HG02623 (cell line): Measurements from ENCODE around the gene PROSER3.

ENCODE experiments used
- ATAC-seq: cut with Tn5 transposase; IDR thresholded peaks from one replicate; pipeline ENCODE4 v1.9.1; 2021; ENCODE audit warnings: moderate library complexity; ENCODE audit not compliant: unreplicated experiment

The PROSER3 gene

DNA sequence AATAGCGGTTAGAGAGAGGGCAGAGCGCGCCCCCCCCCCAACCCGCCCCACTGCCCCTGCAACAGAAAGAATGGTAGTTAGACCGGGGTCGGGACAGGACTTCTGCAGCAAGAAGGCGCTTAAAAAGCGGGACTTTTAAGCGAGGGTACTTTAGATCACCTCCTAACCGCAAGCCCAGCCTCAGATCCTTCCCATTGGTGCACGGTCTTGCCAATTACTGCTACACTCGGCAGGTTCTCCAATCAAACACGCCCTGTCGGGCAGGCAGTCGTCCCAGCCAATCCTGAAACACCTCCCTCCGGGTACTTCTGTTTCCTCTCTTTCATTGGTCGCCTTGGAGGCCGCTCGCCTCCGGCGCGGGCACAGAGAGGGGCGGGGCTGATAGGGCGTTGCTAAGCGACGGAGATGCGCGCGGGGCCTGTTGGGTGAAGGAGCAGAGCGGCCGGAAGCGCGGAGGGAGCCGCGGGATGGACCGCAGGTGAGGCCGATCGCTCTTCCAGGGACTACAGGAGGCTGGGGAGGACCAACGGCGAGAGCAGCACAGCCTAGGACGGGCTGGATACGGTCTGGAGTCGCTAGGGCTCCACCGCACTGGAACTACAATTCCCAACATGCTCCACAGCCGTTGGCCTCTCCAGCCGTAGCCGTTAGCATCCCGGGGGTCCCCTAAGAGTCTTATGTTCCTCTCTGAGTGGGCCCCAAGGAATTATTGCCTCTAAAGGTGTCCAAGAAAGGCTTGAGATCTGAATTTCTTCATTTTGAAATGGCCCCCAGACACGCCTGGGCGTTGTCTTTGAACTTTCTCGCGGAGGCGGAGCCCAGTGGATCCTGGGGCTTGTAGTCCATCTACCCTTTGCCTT, at the start of gene PROSER3:
Gene PROSER3 (plus strand): TSS at position 428 of the 860 bp plus-strand sequence. CDS start 40 bp downstream, at position 468.
- ATAC-seq: peak; percentile 94

DNA sequence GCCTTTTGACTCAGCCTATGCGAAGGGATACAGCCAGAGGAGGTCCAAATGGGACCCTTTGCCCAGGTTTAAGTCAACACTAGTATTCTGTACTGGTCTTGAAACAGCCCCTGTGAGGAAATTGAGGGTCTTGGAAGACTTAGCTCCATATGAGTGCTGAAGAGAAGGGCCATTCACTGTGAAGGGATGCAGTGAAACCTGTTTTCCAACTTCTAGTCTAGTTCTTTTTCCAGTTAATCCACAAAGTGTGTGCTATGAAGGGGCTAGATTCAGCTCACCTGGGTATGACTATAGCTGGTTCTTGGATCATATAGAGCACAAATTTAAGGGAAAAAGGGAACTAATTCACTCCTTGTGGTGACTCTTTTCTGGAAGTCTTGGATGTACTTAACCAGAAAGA, 49.6 kb upstream of the PROSER3 start:
- no peak for ATAC-seq

DNA sequence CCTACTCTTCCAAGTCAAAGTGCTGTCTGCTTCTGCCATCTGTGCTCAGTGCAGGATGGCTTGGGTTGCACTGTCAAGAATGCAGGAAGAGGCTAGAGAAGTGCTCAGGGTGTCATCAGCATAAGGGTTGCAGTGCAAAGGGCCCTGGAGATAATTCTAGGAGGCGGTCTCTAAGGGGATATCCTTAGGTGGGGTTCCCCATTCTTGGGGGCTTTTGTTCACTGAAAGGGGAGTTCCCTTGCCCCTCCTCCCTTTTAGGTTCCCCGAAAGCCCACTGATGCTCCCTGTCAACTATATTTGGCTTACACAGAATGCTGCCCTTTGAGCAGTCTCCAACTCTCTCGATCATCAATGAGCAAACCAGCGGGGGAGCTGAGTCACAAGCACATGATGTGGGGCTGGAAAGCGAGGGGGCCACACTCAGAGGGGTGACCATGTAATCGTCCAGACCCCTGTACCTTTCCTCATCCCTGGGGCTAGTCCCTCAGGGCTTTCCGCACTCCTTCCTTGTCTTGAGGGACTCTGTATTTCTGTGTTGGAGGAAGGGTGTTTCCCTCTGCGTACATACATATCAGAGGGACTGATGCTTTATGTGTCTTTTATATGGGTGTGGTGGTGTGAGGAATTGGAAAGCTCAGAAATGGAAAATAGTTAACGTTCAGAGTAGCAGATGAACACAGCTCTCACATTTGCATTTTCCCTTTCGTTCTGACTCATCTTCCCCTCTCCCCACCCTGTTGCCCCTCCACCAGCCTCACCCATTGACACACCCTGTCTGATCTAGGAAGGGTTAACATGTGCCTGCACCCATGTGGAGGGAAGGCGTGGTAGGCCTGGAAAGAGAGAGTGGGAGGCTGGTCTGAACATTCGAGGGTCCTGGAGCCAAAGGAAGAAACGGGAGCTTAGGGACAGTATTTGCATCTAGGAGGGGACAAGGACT, 46.9 kb upstream of the PROSER3 start:
- no peak for ATAC-seq

DNA sequence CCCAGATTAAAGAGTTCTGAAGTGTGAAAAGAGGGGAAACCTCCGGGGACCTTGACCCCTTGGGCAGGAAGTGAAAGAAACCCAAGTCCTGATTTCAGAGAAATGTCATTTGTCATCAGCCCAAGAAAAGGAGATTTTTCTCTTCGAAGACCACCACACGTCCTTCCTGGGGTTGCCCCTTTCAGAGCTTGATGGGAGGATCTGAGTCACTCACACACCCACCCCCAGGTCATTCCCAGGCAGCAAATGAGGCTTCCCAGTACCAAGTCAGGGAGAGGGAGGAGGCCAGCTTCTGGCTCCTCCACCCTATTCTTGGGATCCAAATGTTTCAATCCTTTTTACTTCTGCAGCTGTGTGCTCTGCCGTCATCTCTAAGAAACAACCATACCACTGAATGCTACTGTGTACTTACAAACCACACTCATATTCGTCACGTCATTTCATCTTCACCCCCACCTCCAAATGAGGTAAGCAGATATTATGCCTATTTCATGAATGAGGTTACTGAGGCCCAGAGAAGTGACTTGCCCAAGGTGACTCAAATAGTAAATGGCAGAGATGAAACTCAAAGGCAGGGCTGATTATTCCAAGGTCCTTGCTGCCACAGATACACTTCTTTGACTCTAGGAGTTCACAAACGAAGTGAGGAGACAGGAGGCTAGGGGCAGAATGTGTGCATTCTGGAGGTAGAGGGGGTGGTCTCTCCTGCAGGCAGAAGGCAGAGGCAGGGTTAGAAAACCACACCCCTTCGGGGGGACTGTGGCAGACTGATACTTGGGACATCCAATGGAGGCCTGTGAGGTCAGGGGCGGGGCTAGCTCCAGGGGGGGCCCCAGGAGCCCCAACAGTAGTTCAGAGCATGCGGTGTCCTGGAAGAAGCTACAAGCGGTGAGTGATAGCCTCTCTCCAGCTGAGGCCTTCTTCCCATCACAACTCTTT, 45.1 kb upstream of the PROSER3 start:
- ATAC-seq: no peak

DNA sequence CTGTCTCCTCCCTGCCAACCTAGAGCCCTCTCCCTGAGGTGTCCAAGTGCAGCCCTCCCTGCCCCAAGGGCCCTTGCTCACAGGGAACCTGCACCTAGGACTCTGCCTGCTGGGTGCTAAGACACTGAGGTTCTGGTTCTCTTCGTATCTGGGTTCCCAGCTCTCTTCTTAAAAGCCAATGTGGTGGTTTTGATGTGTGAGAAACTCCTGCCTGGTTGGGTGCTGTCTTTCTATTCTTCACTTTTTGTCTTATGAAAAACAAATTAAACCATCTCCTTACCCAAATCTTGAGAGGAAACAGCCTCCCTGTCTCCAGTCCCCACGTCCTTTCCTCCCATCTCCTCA, 44.5 kb upstream of the PROSER3 start:
- no peak for ATAC-seq

DNA sequence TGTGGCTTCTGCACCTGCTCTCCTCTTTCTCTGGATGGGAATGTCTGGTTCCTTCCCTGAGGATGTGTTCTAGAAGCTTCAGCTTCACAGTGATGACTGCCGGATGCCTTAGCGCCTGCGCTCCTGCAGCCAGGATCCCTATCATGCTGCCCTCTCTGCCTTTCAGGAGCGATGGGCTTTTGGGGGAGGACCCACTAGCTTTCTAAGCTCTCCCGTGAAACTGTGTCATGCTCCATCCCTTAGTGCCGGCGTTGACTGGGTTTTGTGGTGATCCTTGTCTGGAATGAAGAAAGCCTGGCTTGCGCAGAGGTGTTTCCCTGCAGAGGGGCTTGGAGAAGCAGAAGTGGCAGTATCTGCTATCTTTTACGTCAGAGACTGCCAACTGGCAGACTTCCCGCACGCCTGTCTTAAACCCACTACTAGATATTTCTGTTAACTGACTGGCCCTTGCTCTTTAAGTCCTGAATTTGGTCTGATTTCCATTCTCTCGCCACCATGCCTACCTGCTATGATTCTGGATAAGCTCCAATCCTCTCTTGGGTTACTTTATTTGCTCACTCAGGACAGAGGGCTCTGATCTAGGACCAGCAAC, 44.0 kb upstream of the PROSER3 start:
- no peak for ATAC-seq

DNA sequence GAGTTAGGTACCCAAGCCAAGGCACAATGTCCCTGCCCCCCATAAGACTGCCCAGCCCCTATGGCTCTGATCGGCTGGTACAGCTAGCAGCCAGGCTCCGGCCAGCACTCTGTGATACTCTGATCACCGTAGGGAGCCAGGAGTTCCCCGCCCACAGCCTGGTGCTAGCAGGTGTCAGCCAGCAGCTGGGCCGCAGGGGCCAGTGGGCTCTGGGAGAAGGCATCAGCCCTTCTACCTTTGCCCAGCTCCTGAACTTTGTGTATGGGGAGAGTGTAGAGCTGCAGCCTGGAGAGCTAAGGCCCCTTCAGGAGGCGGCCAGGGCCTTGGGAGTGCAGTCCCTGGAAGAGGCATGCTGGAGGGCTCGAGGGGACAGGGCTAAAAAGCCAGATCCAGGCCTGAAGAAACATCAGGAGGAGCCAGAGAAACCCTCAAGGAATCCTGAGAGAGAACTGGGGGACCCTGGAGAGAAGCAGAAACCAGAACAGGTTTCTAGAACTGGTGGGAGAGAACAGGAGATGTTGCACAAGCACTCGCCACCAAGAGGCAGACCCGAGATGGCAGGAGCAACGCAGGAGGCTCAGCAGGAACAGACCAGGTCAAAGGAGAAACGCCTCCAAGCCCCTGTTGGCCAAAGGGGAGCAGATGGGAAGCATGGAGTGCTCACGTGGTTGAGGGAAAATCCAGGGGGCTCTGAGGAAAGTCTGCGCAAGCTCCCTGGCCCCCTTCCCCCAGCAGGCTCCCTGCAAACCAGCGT, 43.2 kb upstream of the PROSER3 start:
- no peak for ATAC-seq

DNA sequence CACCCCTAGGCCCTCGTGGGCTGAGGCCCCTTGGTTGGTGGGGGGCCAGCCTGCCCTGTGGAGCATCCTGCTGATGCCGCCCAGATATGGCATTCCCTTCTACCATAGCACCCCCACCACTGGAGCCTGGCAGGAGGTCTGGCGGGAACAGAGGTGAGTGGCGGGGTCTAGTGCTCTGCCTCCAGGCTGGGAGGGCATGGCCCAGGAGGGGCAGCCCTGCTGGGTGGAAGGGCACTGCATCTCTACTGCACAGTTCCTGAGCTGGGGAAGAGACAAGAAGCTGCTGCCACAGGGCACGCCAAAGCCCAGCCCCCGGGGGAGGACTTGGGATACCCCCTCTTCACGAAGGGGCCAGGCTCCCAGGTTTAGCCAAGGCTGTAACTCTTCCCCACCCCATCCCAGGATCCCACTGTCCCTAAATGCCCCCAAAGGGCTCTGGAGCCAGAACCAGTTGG, 42.6 kb upstream of the PROSER3 start:
- no peak for ATAC-seq

DNA sequence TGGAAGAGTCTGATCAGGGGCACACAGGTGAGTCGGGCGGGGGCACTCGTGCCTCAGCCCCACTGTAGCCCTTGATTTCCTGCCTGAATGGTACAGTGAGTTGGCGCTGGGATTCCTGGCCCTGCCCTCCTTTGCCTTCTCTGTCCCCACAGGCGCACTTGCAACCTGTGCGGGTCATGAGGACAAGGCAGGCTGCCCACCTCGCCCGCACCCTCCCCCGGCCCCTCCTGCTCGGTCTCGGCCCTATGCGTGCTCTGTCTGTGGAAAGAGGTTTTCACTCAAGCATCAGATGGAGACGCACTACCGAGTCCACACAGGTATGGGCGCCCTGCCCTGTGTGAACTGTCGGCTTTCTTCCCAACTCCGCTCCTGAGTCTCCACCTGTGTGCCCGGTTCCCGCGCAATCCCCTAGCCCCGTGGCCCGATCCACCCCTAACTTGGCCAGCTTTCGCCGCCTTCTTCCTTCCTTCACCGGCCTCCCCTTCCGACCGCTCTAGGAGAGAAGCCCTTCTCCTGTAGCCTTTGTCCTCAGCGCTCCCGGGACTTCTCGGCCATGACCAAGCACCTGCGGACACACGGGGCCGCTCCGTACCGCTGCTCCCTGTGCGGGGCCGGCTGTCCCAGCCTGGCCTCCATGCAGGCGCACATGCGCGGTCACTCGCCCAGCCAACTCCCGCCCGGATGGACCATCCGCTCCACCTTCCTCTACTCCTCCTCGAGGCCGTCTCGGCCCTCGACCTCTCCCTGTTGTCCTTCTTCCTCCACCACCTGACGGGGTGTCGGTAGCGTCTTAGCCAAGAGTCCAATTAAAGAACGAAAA, 41.8 kb upstream of the PROSER3 start:
- no peak for ATAC-seq

DNA sequence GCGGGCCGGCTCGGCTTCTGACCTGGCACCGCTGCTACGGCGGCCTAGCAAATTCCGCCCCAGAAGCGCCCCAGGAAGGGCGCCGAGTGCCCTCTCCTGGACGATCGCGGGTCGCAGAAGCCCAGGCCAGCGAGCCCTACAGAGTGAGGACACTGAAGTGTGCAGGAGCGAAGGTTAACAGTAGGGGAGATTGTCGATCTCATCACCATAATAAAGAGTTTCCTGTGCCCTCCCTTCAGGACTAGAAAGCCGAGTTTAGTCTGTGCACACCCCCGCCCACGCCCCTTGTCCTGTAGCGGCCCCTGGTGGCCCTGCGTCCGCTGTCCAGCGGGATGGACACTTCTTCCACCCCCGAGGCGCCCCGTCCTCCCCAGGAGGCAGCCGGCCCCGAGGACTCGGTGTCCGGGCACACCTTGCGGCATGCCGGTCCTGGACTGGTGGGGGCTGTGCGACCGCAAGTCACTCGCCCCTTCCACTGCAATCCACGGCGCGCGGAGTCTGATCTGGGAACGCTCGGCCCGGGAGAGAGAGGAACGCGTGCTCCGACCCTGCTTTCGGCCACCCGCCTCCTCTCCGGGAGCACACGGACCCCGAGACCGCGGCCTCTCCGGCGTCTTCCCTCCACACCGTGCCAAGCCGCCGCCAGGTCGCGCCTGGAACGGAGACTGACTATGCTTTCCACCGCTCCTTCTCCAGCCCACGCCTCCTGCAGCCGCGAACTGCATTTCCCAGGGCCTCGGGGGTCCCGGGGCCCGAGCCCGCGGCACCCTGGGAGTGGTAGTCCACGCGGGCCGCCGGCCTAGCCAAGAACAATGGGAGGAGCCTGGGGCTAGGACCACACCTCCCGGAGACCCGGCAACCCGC, 40.9 kb upstream of the PROSER3 start:
- ATAC-seq: peak; percentile 59

DNA sequence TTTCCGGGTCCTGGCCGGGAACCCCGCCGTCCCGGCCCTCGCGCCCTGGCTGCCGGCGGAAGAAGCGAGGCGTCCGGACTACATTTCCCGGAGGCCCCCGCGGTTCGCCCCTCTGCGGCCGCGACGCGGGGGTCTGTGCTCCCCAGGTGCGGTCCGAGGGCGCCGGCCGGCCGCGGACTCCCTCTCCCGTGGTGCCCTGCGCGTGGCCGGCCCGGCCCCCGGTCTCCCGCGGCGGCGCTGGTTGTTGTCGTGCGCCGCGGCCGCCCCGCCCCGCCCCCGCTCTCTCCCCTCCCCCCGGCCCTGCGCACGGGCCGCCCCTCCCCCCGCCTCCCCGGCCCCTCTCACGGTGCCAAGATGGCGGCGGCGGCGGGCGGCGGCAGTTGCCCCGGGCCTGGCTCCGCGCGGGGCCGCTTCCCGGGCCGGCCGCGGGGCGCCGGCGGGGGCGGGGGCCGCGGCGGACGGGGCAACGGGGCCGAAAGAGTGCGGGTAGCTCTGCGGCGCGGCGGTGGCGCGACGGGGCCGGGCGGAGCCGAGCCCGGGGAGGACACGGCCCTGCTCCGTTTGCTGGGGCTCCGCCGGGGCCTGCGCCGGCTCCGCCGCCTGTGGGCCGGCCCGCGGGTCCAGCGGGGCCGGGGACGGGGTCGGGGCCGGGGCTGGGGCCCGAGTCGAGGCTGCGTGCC, 40.2 kb upstream of the PROSER3 start, which contains the start of gene KMT2B:
Gene KMT2B (plus strand): TSS at position 339 of the 680 bp plus-strand sequence. CDS start 16 bp downstream, at position 355.
- ATAC-seq: peak; percentile 48

DNA sequence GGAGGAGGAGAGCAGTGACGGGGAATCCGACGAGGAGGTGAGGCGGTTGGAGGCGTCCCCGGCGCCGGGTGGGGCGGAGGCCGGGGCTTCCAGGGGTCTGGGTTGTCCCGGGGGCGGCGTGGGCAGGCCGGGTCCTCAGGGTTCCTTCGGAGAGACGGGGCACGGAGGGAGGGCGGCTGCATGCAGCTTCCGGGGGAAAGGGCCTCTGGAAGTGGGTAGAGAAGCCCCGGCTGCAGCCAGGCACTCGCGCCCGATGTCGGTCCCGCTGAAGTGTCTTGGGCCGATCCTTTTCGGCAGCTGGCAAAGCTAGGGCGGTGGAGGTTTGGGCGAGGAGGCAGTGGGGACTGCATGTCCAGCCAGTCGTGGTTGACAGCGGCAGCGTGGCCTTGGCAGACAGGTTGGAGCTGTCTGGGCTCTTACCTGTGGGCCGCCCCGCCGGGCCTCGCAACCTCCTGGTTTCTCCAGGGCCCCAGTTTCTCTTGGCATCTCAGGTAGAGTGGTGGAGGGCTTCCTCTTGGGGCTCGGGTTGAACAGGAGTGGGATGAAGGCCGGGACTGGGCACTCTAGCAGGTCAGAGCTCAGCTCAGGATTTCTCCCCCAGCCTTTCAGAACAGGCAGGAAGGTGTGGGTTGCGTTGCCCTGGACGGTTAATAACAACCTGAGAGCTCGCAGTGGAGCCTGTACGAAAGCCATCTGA, 39.5 kb upstream of the PROSER3 start:
- ATAC-seq: no peak

DNA sequence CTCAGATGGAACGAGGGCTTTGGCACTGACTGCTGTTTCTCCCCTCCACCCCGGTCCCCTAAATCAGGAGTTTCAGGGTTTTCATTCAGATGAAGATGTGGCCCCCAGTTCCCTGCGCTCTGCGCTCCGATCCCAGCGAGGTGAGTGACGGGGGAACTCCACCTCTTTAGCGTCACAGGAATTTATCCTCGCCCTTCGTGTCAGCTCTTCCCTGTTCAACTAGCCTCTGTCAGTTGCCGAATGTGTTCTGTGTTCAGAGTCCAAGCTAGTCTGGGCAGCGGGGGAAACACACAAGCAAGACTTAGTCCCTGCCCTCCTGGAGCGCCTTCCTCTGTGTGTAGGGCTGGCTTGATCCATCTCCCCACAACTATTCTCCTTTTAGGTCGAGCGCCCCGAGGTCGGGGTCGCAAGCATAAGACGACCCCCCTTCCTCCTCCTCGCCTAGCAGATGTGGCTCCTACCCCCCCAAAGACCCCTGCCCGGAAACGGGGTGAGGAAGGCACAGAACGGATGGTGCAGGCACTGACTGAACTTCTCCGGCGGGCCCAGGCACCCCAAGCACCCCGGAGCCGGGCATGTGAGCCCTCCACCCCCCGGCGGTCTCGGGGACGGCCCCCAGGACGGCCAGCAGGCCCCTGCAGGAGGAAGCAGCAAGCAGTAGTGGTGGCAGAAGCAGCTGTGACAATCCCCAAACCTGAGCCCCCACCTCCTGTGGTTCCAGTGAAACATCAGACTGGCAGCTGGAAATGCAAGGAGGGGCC, 38.4 kb upstream of the PROSER3 start:
- no peak for ATAC-seq

DNA sequence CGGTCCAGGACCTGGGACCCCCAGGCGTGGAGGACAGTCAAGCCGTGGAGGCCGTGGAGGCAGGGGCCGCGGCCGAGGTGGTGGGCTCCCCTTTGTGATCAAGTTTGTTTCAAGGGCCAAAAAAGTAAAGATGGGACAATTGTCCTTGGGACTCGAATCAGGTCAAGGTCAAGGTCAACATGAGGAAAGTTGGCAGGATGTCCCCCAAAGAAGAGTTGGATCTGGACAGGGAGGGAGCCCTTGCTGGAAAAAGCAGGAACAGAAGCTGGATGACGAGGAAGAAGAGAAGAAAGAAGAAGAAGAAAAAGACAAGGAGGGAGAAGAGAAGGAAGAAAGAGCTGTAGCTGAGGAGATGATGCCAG, 37.8 kb upstream of the PROSER3 start:
- ATAC-seq: no peak

DNA sequence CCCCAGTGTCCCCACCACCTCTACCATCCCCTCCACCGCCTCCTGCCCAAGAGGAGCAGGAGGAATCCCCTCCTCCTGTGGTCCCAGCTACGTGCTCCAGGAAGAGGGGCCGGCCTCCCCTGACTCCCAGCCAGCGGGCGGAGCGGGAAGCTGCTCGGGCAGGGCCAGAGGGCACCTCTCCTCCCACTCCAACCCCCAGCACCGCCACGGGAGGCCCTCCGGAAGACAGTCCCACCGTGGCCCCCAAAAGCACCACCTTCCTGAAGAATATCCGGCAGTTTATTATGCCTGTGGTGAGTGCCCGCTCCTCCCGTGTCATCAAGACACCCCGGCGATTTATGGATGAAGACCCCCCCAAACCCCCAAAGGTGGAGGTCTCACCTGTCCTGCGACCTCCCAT, 37.3 kb upstream of the PROSER3 start:
- no peak for ATAC-seq

DNA sequence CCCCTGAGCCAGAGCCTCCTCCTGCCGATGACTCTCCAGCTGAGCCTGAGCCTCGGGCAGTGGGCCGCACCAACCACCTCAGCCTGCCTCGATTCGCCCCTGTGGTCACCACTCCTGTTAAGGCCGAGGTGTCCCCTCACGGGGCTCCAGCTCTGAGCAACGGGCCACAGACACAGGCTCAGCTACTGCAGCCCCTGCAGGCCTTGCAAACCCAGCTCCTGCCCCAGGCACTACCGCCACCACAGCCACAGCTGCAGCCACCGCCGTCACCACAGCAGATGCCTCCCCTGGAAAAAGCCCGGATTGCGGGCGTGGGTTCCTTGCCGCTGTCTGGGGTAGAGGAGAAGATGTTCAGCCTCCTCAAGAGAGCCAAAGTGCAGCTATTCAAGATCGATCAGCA, 36.6 kb upstream of the PROSER3 start:
- ATAC-seq: no peak
